ENCODE data around the gene AKR1C2.

The AKR1C2 gene

GRCh38 chr10:4983615-4984216 is 19.9 kb downstream of the AKR1C2 start:
- no peaks in the 10 kb centered on the region for H3K4me1 ChIP-seq (ENCODE audit: control insufficient read depth, insufficient read depth, low read length)
- no peaks in the 10 kb centered on the region for H3K36me3 ChIP-seq (ENCODE audit: control insufficient read depth in 2 of 2, insufficient read depth in 1 of 2, low read length in 2 of 2)
- no peak overlapping the region for H3K4me3 ChIP-seq (ENCODE audit: low read depth, low read length)
- TF ChIP-seq ZNF623 (tag by site-specific recombination; IDR thresholded peaks at IDR 0.05) = no peak
- TF ChIP-seq ZNF311 (tag by site-specific recombination; IDR thresholded peaks at IDR 0.05; ENCODE audit: borderline replicate concordance) = no peak
- TF ChIP-seq, protein P1, sequence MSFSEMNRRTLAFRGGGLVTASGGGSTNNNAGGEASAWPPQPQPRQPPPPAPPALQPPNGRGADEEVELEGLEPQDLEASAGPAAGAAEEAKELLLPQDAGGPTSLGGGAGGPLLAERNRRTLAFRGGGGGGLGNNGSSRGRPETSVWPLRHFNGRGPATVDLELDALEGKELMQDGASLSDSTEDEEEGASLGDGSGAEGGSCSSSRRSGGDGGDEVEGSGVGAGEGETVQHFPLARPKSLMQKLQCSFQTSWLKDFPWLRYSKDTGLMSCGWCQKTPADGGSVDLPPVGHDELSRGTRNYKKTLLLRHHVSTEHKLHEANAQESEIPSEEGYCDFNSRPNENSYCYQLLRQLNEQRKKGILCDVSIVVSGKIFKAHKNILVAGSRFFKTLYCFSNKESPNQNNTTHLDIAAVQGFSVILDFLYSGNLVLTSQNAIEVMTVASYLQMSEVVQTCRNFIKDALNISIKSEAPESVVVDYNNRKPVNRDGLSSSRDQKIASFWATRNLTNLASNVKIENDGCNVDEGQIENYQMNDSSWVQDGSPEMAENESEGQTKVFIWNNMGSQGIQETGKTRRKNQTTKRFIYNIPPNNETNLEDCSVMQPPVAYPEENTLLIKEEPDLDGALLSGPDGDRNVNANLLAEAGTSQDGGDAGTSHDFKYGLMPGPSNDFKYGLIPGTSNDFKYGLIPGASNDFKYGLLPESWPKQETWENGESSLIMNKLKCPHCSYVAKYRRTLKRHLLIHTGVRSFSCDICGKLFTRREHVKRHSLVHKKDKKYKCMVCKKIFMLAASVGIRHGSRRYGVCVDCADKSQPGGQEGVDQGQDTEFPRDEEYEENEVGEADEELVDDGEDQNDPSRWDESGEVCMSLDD (tag by site-specific recombination; IDR thresholded peaks at IDR 0.05) = no peak
- TF ChIP-seq HIC1 (tag by site-specific recombination; IDR thresholded peaks at IDR 0.05) = no peak
- TF ChIP-seq ZNF169 (tag by site-specific recombination; IDR thresholded peaks at IDR 0.05) = no peak
- TF ChIP-seq, protein P2, sequence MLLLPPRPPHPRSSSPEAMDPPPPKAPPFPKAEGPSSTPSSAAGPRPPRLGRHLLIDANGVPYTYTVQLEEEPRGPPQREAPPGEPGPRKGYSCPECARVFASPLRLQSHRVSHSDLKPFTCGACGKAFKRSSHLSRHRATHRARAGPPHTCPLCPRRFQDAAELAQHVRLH (tag by site-specific recombination; IDR thresholded peaks at IDR 0.05) = no peak
- TF ChIP-seq, protein P3, sequence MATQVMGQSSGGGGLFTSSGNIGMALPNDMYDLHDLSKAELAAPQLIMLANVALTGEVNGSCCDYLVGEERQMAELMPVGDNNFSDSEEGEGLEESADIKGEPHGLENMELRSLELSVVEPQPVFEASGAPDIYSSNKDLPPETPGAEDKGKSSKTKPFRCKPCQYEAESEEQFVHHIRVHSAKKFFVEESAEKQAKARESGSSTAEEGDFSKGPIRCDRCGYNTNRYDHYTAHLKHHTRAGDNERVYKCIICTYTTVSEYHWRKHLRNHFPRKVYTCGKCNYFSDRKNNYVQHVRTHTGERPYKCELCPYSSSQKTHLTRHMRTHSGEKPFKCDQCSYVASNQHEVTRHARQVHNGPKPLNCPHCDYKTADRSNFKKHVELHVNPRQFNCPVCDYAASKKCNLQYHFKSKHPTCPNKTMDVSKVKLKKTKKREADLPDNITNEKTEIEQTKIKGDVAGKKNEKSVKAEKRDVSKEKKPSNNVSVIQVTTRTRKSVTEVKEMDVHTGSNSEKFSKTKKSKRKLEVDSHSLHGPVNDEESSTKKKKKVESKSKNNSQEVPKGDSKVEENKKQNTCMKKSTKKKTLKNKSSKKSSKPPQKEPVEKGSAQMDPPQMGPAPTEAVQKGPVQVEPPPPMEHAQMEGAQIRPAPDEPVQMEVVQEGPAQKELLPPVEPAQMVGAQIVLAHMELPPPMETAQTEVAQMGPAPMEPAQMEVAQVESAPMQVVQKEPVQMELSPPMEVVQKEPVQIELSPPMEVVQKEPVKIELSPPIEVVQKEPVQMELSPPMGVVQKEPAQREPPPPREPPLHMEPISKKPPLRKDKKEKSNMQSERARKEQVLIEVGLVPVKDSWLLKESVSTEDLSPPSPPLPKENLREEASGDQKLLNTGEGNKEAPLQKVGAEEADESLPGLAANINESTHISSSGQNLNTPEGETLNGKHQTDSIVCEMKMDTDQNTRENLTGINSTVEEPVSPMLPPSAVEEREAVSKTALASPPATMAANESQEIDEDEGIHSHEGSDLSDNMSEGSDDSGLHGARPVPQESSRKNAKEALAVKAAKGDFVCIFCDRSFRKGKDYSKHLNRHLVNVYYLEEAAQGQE (tag by site-specific recombination; IDR thresholded peaks at IDR 0.05) = no peak
- H3K27ac ChIP-seq (ENCODE audit: extremely low read depth, low read depth, low read length) = no peak overlapping the region
- ChIA-PET POLR2A (no interaction called here), CTCF (interaction anchor here (1.3 to 4.1 kb wide), 3 partner anchors 14 to 169 kb away, joined by 4 to 26 read pairs (median 4); no protein-coding TSS in a partner anchor)
- H3K9me3 ChIP-seq (ENCODE audit: control insufficient read depth, insufficient read depth, low read depth, low read length) = no peaks in the 10 kb centered on the region

- no peaks in the 10 kb centered on the region for H3K4me1 ChIP-seq (ENCODE audit: control insufficient read depth, insufficient read depth, low read length)
- H3K9me3 ChIP-seq (ENCODE audit: control insufficient read depth, insufficient read depth, low read depth, low read length) = no peaks in the 10 kb centered on the region
- H3K27ac ChIP-seq (ENCODE audit: extremely low read depth, low read depth, low read length) = no peak overlapping the region
- no peak overlapping the region for H3K4me3 ChIP-seq (ENCODE audit: low read depth, low read length)
- POLR2A ChIA-PET = no interaction called here
- no peaks in the 10 kb centered on the region for H3K36me3 ChIP-seq (ENCODE audit: control insufficient read depth in 2 of 2, insufficient read depth in 1 of 2, low read length in 2 of 2)
- CTCF ChIA-PET = interaction anchor here (0.7 to 4.1 kb wide), 13 partner anchors 15 to 392 kb away, joined by 3 to 26 read pairs (median 4); partner anchors contain the start of gene AKR1C3
- TF ChIP-seq ZNF211 (tag by site-specific recombination; IDR thresholded peaks at IDR 0.05; ENCODE audit: low read depth) = no peak
- no peak for TF ChIP-seq ZNF664 (tag by site-specific recombination; IDR thresholded peaks at IDR 0.05)
- TF ChIP-seq ZNF274 (IDR thresholded peaks at IDR 0.05; ENCODE audit: low read length) = no peak
- no peak for TF ChIP-seq ZNF274 (tag by site-specific recombination; IDR thresholded peaks at IDR 0.05; ENCODE audit: borderline replicate concordance)
- TF ChIP-seq, protein P4, sequence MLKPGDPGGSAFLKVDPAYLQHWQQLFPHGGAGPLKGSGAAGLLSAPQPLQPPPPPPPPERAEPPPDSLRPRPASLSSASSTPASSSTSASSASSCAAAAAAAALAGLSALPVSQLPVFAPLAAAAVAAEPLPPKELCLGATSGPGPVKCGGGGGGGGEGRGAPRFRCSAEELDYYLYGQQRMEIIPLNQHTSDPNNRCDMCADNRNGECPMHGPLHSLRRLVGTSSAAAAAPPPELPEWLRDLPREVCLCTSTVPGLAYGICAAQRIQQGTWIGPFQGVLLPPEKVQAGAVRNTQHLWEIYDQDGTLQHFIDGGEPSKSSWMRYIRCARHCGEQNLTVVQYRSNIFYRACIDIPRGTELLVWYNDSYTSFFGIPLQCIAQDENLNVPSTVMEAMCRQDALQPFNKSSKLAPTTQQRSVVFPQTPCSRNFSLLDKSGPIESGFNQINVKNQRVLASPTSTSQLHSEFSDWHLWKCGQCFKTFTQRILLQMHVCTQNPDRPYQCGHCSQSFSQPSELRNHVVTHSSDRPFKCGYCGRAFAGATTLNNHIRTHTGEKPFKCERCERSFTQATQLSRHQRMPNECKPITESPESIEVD (tag by site-specific recombination; IDR thresholded peaks at IDR 0.05) = no peak
- TF ChIP-seq KLF1 (tag by site-specific recombination; IDR thresholded peaks at IDR 0.05) = no peak
- no peak for TF ChIP-seq HOXD13 (CRISPR knock-in tag; IDR thresholded peaks at IDR 0.05; ENCODE audit: borderline replicate concordance)
- no peak for TF ChIP-seq ZNF530 (tag by site-specific recombination; IDR thresholded peaks at IDR 0.05; ENCODE audit: low read depth)
- no peak for TF ChIP-seq ZNF174 (tag by site-specific recombination; IDR thresholded peaks at IDR 0.05)
- no peak for TF ChIP-seq ZNF626 (tag by site-specific recombination; IDR thresholded peaks at IDR 0.05)
- TF ChIP-seq SP7 (tag by site-specific recombination; IDR thresholded peaks at IDR 0.05) = no peak
- TF ChIP-seq, protein P3 (tag by site-specific recombination; IDR thresholded peaks at IDR 0.05) = no peak
- TF ChIP-seq ZXDB (tag by site-specific recombination; IDR thresholded peaks at IDR 0.05) = no peak
Observed at GRCh38 chr10:4982764-4983226, 20.9 kb downstream of the AKR1C2 start.
